Neural cell (in vitro differentiated cells): ENCODE data around the gene TCN1. TPM values are rescaled to one million over a fixed set of nuclear protein-coding genes. Genes with fewer than 3 reads are reported as not detected.

Experiments
- H2AFZ ChIP-seq: fragments of 200-600, 300-800 bp; sonication (generic), shearing (Covaris generic); 2 replicates; pipeline ENCODE4 v1.6.0; 2014; ENCODE audit warnings: low read depth, mild to moderate bottlenecking, antibody characterized with exemption, low read length, moderate library complexity
- H3F3A ChIP-seq: fragments of 200-600 bp; shearing (Covaris generic); 2 replicates; pipeline ENCODE4 v1.6.1; 2016; ENCODE audit warnings: mild to moderate bottlenecking, moderate library complexity, mixed read lengths, antibody characterized with exemption, low read length; ENCODE audit not compliant: insufficient read depth, poor library complexity, severe bottlenecking
- H3K27ac ChIP-seq: fragments of 200-600, 300-800 bp; sonication (generic), shearing (Covaris generic); 2 replicates; pipeline ENCODE4 v1.5.1; 2014; ENCODE audit warnings: mild to moderate bottlenecking, low read length, moderate library complexity
- H3K27me3 ChIP-seq: fragments of 300-800, 200-600 bp; sonication (generic), shearing (Covaris generic); 2 replicates; pipeline ENCODE4 v1.6.0; 2014; ENCODE audit warnings: mild to moderate bottlenecking, low read depth, low read length, moderate library complexity; ENCODE audit not compliant: insufficient read depth
- H3K36me3 ChIP-seq: fragments of 300-800, 200-600 bp; sonication (generic), shearing (Covaris generic); 2 replicates; pipeline ENCODE4 v1.5.1; 2014; ENCODE audit warnings: mild to moderate bottlenecking, antibody characterized with exemption, low read length, moderate library complexity; ENCODE audit not compliant: insufficient read depth
- H3K4me2 ChIP-seq: fragments of 300-800, 200-600 bp; sonication (generic), shearing (Covaris generic); 2 replicates; pipeline ENCODE4 v1.6.0; 2014; ENCODE audit warnings: mild to moderate bottlenecking, low read length
- H3K4me3 ChIP-seq: fragments of 300-800, 200-600 bp; sonication (generic), shearing (Covaris generic); 2 replicates; pipeline ENCODE4 v1.5.1; 2014; ENCODE audit warnings: mild to moderate bottlenecking, low read length, moderate library complexity
- H3K79me2 ChIP-seq: fragments of 200-600 bp; shearing (Covaris generic); replicated peaks from 2 replicates; pipeline ENCODE4 v1.6.0; 2014; ENCODE audit warnings: mild to moderate bottlenecking, low read length, moderate library complexity; ENCODE audit not compliant: insufficient read depth
- H3K9ac ChIP-seq: fragments of 300-800, 200-600 bp; sonication (generic), shearing (Covaris generic); 2 replicates; pipeline ENCODE4 v1.6.1; 2016; ENCODE audit warnings: mild to moderate bottlenecking, low read length, mixed read lengths
- H3K9me2 ChIP-seq: fragments of 200-600 bp; shearing (Covaris generic); 2 replicates; pipeline ENCODE4 v1.6.1; 2016; ENCODE audit warnings: mild to moderate bottlenecking, low read length, mixed read lengths; ENCODE audit not compliant: insufficient read depth
- H3K9me3 ChIP-seq: fragments of 200-600, 300-800 bp; sonication (generic), shearing (Covaris generic); 2 replicates; pipeline ENCODE4 v1.6.1; 2016; ENCODE audit warnings: mild to moderate bottlenecking, mixed run types, low read length, moderate library complexity, mixed read lengths
- H4K20me1 ChIP-seq: fragments of 200-600 bp; shearing (Covaris generic); 2 replicates; pipeline ENCODE4 v1.6.1; 2016; ENCODE audit warnings: mild to moderate bottlenecking, mixed run types; ENCODE audit not compliant: insufficient read depth
- EP300 ChIP-seq: fragments of 450-650 bp; conservative IDR thresholded peaks from 2 replicates; pipeline ENCODE4 v1.6.1; 2014; ENCODE audit warnings: antibody characterized with exemption, mild to moderate bottlenecking, moderate library complexity; ENCODE audit not compliant: poor library complexity, severe bottlenecking
- EZH2 ChIP-seq: fragments of 200-600, 300-800 bp; shearing (Covaris generic), sonication (generic); IDR thresholded peaks from 2 replicates; pipeline ENCODE4 v1.6.1; 2014; ENCODE audit warnings: antibody characterized with exemption, low read length, borderline replicate concordance, mild to moderate bottlenecking; ENCODE audit not compliant: insufficient read depth, poor library complexity, severe bottlenecking
- MXI1 ChIP-seq: fragments of 450-650 bp; conservative IDR thresholded peaks from 2 replicates; pipeline ENCODE4 v1.6.1; 2014; ENCODE audit warnings: antibody characterized with exemption, mild to moderate bottlenecking; ENCODE audit not compliant: poor library complexity, severe bottlenecking
- POLR2AphosphoS5 ChIP-seq: IDR thresholded peaks from 2 replicates; pipeline ENCODE4 v1.6.1; 2012
- RAD21 ChIP-seq: fragments of 450-650 bp; conservative IDR thresholded peaks from 2 replicates; pipeline ENCODE4 v1.6.1; 2014; ENCODE audit warnings: antibody characterized with exemption, mild to moderate bottlenecking, moderate library complexity
- SMC3 ChIP-seq: fragments of 450-650 bp; conservative IDR thresholded peaks from 2 replicates; pipeline ENCODE4 v1.6.1; 2014; ENCODE audit warnings: antibody characterized with exemption, mild to moderate bottlenecking, moderate library complexity; ENCODE audit not compliant: poor library complexity
- TAF1 ChIP-seq: IDR thresholded peaks from 2 replicates; pipeline ENCODE4 v1.6.1; 2012; ENCODE audit warnings: low read depth
- polyA plus RNA-seq: library from polyadenylated mRNA; depleted of rRNA; stranded (reverse); fragments of >200 nt; gene quantifications from 2 replicates; pipeline ENCODE4 v1.2.3, GENCODE V29; 2014
- TF ChIP-seq, protein P1 (sequence below): IDR thresholded peaks from 2 replicates; pipeline ENCODE4 v1.6.1; 2012; ENCODE audit warnings: borderline replicate concordance
- TF ChIP-seq, protein P2 (sequence below): fragments of 450-650 bp; IDR thresholded peaks from 2 replicates; pipeline ENCODE4 v1.5.1; 2014; ENCODE audit warnings: antibody characterized with exemption, mild to moderate bottlenecking, moderate library complexity; ENCODE audit not compliant: poor library complexity, severe bottlenecking

Gene TCN1
- polyA plus RNA-seq, 1 donor from 2014 or later: not detected

DNA sequence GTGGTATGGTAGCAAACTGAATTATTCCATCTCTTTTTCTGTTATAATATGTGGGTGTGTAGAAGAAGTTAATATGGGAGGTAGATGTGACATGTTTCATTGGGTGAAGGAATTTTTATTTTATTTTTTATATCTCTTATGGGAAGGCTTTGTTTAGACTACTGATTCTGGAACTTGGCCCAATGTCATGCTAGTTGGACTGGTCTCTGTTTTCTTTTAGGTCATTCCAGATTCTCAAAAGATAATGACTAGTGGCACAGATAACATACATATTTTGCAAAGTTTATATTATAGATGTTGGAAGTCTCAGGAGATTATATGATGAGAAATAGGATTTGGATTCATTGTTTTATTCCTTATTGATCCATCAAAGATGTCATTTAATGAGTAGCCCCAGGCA, 11.0 kb upstream of the TCN1 start:
- Histone ChIP-seq H3K4me3 (no peak overlapping the region), H3K4me2 (no peak overlapping the region), H3K9me2 (no peaks in the 10 kb centered on the region), H3K36me3 (no peaks in the 10 kb centered on the region), H3K79me2 (no peaks in the 10 kb centered on the region), H3K9ac (no peak overlapping the region), H3K9me3 (no peaks in the 10 kb centered on the region), H2AFZ (no peak overlapping the region), H3K27ac (no peak overlapping the region), H3F3A (no peaks in the 10 kb centered on the region), H4K20me1 (no peaks in the 10 kb centered on the region), H3K27me3 (no peaks in the 10 kb centered on the region)
- TF ChIP-seq TAF1 (no peak), MXI1 (no peak), EZH2 (no peak), EP300 (no peak), RAD21 (no peak), POLR2AphosphoS5 (no peak), SMC3 (no peak)
- TF ChIP-seq, protein P1, sequence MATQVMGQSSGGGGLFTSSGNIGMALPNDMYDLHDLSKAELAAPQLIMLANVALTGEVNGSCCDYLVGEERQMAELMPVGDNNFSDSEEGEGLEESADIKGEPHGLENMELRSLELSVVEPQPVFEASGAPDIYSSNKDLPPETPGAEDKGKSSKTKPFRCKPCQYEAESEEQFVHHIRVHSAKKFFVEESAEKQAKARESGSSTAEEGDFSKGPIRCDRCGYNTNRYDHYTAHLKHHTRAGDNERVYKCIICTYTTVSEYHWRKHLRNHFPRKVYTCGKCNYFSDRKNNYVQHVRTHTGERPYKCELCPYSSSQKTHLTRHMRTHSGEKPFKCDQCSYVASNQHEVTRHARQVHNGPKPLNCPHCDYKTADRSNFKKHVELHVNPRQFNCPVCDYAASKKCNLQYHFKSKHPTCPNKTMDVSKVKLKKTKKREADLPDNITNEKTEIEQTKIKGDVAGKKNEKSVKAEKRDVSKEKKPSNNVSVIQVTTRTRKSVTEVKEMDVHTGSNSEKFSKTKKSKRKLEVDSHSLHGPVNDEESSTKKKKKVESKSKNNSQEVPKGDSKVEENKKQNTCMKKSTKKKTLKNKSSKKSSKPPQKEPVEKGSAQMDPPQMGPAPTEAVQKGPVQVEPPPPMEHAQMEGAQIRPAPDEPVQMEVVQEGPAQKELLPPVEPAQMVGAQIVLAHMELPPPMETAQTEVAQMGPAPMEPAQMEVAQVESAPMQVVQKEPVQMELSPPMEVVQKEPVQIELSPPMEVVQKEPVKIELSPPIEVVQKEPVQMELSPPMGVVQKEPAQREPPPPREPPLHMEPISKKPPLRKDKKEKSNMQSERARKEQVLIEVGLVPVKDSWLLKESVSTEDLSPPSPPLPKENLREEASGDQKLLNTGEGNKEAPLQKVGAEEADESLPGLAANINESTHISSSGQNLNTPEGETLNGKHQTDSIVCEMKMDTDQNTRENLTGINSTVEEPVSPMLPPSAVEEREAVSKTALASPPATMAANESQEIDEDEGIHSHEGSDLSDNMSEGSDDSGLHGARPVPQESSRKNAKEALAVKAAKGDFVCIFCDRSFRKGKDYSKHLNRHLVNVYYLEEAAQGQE: no peak
- TF ChIP-seq, protein P2, sequence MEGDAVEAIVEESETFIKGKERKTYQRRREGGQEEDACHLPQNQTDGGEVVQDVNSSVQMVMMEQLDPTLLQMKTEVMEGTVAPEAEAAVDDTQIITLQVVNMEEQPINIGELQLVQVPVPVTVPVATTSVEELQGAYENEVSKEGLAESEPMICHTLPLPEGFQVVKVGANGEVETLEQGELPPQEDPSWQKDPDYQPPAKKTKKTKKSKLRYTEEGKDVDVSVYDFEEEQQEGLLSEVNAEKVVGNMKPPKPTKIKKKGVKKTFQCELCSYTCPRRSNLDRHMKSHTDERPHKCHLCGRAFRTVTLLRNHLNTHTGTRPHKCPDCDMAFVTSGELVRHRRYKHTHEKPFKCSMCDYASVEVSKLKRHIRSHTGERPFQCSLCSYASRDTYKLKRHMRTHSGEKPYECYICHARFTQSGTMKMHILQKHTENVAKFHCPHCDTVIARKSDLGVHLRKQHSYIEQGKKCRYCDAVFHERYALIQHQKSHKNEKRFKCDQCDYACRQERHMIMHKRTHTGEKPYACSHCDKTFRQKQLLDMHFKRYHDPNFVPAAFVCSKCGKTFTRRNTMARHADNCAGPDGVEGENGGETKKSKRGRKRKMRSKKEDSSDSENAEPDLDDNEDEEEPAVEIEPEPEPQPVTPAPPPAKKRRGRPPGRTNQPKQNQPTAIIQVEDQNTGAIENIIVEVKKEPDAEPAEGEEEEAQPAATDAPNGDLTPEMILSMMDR: no peak

DNA sequence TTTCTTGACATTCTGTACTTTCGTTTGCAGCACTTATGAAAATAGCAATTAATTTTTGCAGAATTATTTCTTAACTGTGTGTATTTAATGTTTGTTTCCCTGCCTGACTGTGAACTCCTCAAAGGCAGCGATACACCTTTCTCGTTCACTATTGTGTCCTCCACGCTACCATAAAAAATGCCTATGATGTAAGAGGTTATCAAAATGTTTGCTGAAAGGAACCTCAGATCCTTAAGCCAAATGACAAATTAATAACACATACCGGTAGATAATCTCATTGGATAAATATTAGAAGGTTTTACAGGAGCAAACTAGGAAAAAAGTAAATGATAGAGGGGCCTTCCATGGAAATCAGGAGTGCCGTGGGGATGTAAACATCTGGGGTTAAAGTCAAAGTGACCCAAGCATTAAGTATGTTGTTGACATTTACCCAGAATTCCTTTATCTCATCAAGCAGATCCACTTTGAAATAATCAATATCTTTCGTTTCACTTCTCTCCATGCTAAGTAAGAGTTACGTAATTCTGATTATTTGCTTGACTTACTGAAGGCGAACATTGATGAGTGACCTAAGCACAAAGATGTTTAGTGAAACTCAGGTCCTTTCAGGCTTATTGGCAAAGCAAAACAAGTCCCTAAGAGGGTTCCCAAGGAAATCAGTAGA, 9.7 kb upstream of the TCN1 start:
- Histone ChIP-seq H4K20me1 (no peaks in the 10 kb centered on the region), H3K79me2 (no peaks in the 10 kb centered on the region), H3K9ac (no peak overlapping the region), H3K27me3 (no peaks in the 10 kb centered on the region), H2AFZ (no peak overlapping the region), H3F3A (no peaks in the 10 kb centered on the region), H3K27ac (no peak overlapping the region), H3K9me2 (no peaks in the 10 kb centered on the region), H3K9me3 (no peaks in the 10 kb centered on the region), H3K4me2 (no peak overlapping the region), H3K36me3 (no peaks in the 10 kb centered on the region), H3K4me3 (no peak overlapping the region)
- TF ChIP-seq TAF1 (no peak), POLR2AphosphoS5 (no peak), EP300 (no peak), EZH2 (no peak)
- TF ChIP-seq, protein P2: no peak
